HG03060 (cell line): ENCODE data around the gene AFF4.
"Not testable (repeated sequence)": the region's sequence is repeated elsewhere in the genome, so short reads cannot be mapped to it uniquely, and the experiment has no call there.

Experiments used
- ATAC-seq: cut with Tn5 transposase; IDR thresholded peaks from one replicate; pipeline ENCODE4 v1.9.1; 2021; ENCODE audit warnings: low read depth, moderate number of reproducible peaks; ENCODE audit not compliant: unreplicated experiment

AFF4 gene

GRCh38 chr5:132859889-132860437, 103.5 kb downstream of the AFF4 start:
- no peak for ATAC-seq

- no peak for ATAC-seq
These were observed 107.4 kb downstream of the AFF4 start for GRCh38 chr5:132856011-132856410.

GRCh38 chr5:132854992-132855391, 108.4 kb downstream of the AFF4 start:
- ATAC-seq = not testable (repeated sequence)

- no peak for ATAC-seq
These were observed 109.1 kb downstream of the AFF4 start for GRCh38 chr5:132854301-132854700.

- ATAC-seq = no peak
These were observed 109.6 kb downstream of the AFF4 start for GRCh38 chr5:132853790-132854189.

GRCh38 chr5:132853323-132853722, 110.1 kb downstream of the AFF4 start:
- ATAC-seq = no peak

GRCh38 chr5:132850066-132850465, 113.4 kb downstream of the AFF4 start:
- no peak for ATAC-seq

GRCh38 chr5:132849347-132849746, 114.1 kb downstream of the AFF4 start:
- ATAC-seq = no peak

GRCh38 chr5:132848270-132848669, 115.2 kb downstream of the AFF4 start:
- ATAC-seq = no peak

- ATAC-seq = no peak
These were observed 122.1 kb downstream of the AFF4 start for GRCh38 chr5:132841305-132841704.

GRCh38 chr5:132840896-132841295, 122.5 kb downstream of the AFF4 start:
- ATAC-seq = no peak

- ATAC-seq = no peak
These were observed 123.1 kb downstream of the AFF4 start for GRCh38 chr5:132840313-132840712.

- ATAC-seq = no peak
These were observed 123.8 kb downstream of the AFF4 start for GRCh38 chr5:132839426-132840301.

GRCh38 chr5:132838516-132839282, 124.7 kb downstream of the AFF4 start:
- ATAC-seq = no peak

GRCh38 chr5:132837868-132838267, 125.6 kb downstream of the AFF4 start:
- no peak for ATAC-seq

GRCh38 chr5:132836852-132837251, 126.6 kb downstream of the AFF4 start:
- no peak for ATAC-seq

GRCh38 chr5:132834057-132834456, 129.4 kb downstream of the AFF4 start:
- no peak for ATAC-seq

- no peak for ATAC-seq
These were observed 130.8 kb downstream of the AFF4 start for GRCh38 chr5:132832612-132833011.

GRCh38 chr5:132831095-132831860, 132.2 kb downstream of the AFF4 start:
- no peak for ATAC-seq

GRCh38 chr5:132830436-132831094, 132.9 kb downstream of the AFF4 start, which contains the start of gene SHROOM1:
SHROOM1 (minus strand) TSS chr5:132830647; CDS start chr5:132826140, 4,507 bp downstream.
- no peak for ATAC-seq
